Measurements from ENCODE around the gene DUT. TPM values are rescaled to one million over a fixed set of nuclear protein-coding genes. Genes with fewer than 3 reads are reported as not detected.

The DUT gene
- total RNA-seq, 2 donors from 2014 or later = 71.1 to 77.8 TPM

DNA sequence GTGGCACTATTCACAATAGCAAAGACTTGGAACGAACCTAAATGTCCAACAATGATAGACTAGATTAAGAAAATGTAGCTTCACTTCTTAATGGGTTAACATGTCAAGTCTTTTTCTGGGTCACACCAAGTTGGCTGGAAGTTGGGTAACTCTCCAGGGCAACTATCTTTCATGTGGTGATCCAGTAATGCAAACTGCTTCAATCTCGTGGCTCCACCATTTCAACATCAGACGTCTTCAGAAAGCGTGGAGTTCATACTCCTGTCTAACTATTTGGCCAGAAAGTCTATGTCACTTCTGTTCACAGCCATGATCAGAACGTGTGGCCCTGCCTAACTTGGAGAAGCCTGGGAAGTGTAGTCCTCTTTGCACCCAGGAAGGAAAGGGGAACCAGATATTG lies 32.2 kb downstream of the DUT start:
- DNase-seq (no peak), ATAC-seq (no peak)
- Histone ChIP-seq H3K36me3 (replicated peaks in 1 of 2; ENCODE audit: insufficient read depth in 1 of 2, low read depth in 2 of 2) (no peaks in the 10 kb centered on the region), H3K9me3 (no peaks in the 10 kb centered on the region), H3K27me3 (no peaks in the 10 kb centered on the region), H3K27ac (no peak overlapping the region), H3K4me1 (no peaks in the 10 kb centered on the region), H3K4me3 (no peak overlapping the region)
- intact Hi-C loops (cut with DNase I) = loop anchor here (10.0 kb wide), 1 partner anchor 491 kb away; no protein-coding TSS in a partner anchor
- 32 to 33% methylated on average over 5 of the region's 5 CpGs for WGBS, 2 donors
- TF ChIP-seq, protein P1, sequence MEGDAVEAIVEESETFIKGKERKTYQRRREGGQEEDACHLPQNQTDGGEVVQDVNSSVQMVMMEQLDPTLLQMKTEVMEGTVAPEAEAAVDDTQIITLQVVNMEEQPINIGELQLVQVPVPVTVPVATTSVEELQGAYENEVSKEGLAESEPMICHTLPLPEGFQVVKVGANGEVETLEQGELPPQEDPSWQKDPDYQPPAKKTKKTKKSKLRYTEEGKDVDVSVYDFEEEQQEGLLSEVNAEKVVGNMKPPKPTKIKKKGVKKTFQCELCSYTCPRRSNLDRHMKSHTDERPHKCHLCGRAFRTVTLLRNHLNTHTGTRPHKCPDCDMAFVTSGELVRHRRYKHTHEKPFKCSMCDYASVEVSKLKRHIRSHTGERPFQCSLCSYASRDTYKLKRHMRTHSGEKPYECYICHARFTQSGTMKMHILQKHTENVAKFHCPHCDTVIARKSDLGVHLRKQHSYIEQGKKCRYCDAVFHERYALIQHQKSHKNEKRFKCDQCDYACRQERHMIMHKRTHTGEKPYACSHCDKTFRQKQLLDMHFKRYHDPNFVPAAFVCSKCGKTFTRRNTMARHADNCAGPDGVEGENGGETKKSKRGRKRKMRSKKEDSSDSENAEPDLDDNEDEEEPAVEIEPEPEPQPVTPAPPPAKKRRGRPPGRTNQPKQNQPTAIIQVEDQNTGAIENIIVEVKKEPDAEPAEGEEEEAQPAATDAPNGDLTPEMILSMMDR (IDR thresholded peaks at IDR 0.05) = no peak
- TF ChIP-seq POLR2A (IDR thresholded peaks at IDR 0.05) = no peak

DNA sequence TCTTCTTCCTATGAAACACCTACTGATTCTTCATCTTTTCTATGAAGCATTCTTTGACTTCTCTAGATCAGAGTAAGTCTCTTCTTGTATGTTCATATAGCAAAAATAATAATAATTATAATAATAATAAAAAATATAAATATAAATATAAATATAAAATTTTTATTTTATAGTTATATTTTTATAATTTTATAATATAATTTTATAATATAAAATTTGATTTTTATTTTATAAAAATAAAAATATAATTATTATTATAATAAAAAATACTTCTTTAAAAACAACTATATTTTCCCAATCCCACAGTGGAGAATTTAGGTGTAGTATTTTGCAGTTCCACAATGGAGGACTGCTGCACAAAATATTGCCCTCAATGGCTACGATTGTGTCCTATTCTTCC lies 34.3 kb downstream of the DUT start:
- WGBS, 2 donors = 72% methylated on average over 1 of the region's 1 CpG
- ATAC-seq = no peak

DNA sequence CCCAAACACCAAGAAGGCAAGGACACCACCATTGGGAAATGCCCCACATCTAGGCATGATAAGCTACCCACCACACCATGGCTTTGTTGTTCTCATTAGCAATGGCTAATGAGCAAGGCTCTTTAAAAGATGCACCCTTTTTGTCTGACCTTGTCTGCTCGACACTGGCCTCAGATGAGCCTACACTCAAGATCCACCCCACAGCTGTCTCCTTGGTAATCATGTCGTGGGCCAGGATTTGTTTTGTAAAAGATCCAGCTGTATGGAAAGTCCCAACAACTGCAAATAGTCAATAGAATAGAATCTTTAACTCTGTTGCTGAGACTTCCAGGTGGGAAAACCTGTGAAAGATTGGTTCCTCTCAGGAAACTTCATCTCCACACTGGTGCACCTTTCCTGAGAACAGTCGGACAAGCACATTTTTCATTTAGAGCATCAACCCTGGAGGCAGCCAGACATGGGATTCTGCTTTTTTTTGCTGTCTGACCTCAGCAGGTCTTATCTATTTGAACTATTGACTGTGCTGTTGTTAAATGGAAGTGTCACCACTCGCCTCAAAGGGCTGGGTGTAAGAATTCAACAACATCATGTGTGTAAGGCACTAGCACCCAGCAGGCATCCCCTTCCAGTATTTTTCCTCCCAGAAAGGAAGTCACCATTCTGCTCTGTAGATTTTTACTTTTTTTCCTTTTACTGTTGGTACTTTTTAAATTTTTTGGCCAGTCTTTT lies 35.5 kb downstream of the DUT start:
- Histone ChIP-seq H3K27me3 (no peaks in the 10 kb centered on the region), H3K4me3 (no peak overlapping the region), H3K27ac (no peak overlapping the region), H3K36me3 (replicated peaks in 1 of 2; ENCODE audit: insufficient read depth in 1 of 2, low read depth in 2 of 2) (no peaks in the 10 kb centered on the region), H3K9me3 (no peaks in the 10 kb centered on the region), H3K4me1 (no peaks in the 10 kb centered on the region)
- no peak for ATAC-seq
- no peak for TF ChIP-seq POLR2A (IDR thresholded peaks at IDR 0.05)
- TF ChIP-seq, protein P1 (IDR thresholded peaks at IDR 0.05) = no peak
- 35 to 46% methylated on average over 4 of the region's 4 CpGs for WGBS, 2 donors
- intact Hi-C loops (cut with DNase I) = loop anchor here (10.0 kb wide), 1 partner anchor 488 kb away; no protein-coding TSS in a partner anchor
- no peak for DNase-seq

More for the DNA sequence above, 34.3 kb downstream of the DUT start:
- TF ChIP-seq, protein P1 (IDR thresholded peaks at IDR 0.05) = no peak
- TF ChIP-seq POLR2A (IDR thresholded peaks at IDR 0.05) = no peak
- no peaks in the 10 kb centered on the region for H3K9me3 ChIP-seq
- H3K27me3 ChIP-seq = no peaks in the 10 kb centered on the region
- no peaks in the 10 kb centered on the region for H3K36me3 ChIP-seq (replicated peaks in 1 of 2; ENCODE audit: insufficient read depth in 1 of 2, low read depth in 2 of 2)
- no peak overlapping the region for H3K4me3 ChIP-seq
- intact Hi-C loops (cut with DNase I) = loop anchor here (10.0 kb wide), 1 partner anchor 489 kb away; no protein-coding TSS in a partner anchor
- H3K27ac ChIP-seq = no peak overlapping the region
- no peaks in the 10 kb centered on the region for H3K4me1 ChIP-seq
- no peak for DNase-seq

DNA sequence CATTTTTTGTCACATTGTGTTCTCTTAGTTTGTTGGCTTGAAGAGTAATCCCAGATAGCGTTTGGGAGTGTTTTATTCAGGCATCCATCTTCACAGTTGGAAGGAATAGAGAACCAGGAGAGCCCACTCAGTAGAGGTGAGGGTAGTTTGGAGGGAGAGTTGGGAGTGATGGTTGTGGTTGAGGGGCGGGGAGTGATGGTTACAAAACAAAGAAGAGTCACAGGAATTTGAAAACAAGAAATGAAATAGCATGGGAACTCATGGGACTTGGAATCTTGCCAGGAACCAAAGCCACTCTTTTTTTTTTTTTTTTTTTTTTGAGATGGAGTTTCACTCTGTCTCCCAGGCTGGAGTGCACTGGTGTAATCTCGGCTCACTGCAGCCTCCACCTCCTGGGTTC lies 36.3 kb downstream of the DUT start:
- DNase-seq = no peak
- ATAC-seq = no peak
- Histone ChIP-seq H3K27ac (no peak overlapping the region), H3K27me3 (no peaks in the 10 kb centered on the region), H3K4me3 (no peak overlapping the region), H3K9me3 (no peaks in the 10 kb centered on the region), H3K4me1 (no peaks in the 10 kb centered on the region), H3K36me3 (replicated peaks in 1 of 2; ENCODE audit: insufficient read depth in 1 of 2, low read depth in 2 of 2) (no peaks in the 10 kb centered on the region)
- 61 to 69% methylated on average over 3 of the region's 3 CpGs for WGBS, 2 donors
- no peak for TF ChIP-seq POLR2A (IDR thresholded peaks at IDR 0.05)
- TF ChIP-seq, protein P1 (IDR thresholded peaks at IDR 0.05) = no peak
- intact Hi-C loops (cut with DNase I) = loop anchor here (10.0 kb wide), 1 partner anchor 487 kb away; no protein-coding TSS in a partner anchor

DNA sequence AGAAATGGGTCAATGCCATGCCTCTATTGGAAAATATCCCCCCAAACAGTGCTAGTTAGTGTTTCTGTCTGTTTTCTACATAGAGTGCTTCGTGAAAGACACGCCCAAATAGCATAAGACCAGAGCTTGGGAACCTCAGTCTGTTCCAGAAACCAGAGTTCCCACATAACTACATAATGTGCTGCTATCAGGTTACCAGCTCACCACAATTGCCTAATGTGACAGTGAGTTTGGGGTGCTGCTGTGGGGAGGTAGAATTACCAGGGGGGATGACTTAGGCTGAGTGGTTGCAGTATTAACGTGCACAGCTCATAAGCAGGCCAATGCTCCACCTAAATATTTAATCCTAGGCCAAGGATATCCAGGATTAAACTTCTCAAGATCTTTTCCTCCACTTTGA lies 39.2 kb downstream of the DUT start:
- no peaks in the 10 kb centered on the region for H3K4me1 ChIP-seq
- DNase-seq = no peak
- H3K36me3 ChIP-seq (replicated peaks in 1 of 2; ENCODE audit: insufficient read depth in 1 of 2, low read depth in 2 of 2) = no peaks in the 10 kb centered on the region
- no peak overlapping the region for H3K4me3 ChIP-seq
- no peak for TF ChIP-seq POLR2A (IDR thresholded peaks at IDR 0.05)
- TF ChIP-seq, protein P1 (IDR thresholded peaks at IDR 0.05) = no peak
- intact Hi-C loops (cut with DNase I) = no loop called here
- no peak overlapping the region for H3K27ac ChIP-seq
- no peak for ATAC-seq
- H3K27me3 ChIP-seq = no peaks in the 10 kb centered on the region
- H3K9me3 ChIP-seq = no peaks in the 10 kb centered on the region
- 75 to 81% methylated on average over 3 of the region's 3 CpGs for WGBS, 2 donors

Data from body of pancreas (tissue), 4 donors.